Stimulated activated CD4-positive, alpha-beta T cell treated with anti-CD3 and anti-CD28 coated beads, Interleukin-4, amount 100 ng/mL, for 24 hours (primary cell): ENCODE data around the gene NSMCE1.
A peak's percentile ranks its signal among the peaks of the same experiment; 100 is the strongest.
"Not testable (repeated sequence)": the region's sequence is repeated elsewhere in the genome, so short reads cannot be mapped to it uniquely, and the experiment has no call there.

ENCODE experiments used
- DNase-seq: peaks from one replicate; pipeline ENCODE4 v3.0.0-alpha.2; 2020

NSMCE1 gene

DNA sequence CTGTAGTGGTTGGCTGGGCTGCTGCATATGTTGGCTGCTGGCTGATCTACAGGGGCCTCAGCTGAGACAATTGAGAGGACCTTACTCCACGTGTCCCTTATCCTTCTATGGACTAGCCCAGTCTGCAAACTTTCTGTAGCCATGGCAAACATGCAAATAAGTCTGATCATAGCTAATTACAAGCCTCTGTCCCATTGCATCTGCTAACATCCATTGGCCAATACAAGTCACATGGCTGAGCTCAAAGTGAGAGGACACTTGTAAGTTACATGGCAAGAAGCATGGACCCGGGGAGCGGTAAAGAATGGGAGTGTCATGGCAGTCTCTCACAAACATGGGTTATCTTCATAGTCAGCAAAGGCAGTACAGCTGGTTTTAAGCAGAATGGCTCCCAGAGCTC lies 33.6 kb upstream of the NSMCE1 start:
- no peak for DNase-seq

- no peak for DNase-seq
Observed at GRCh38 chr16:27301236-27301861, 32.8 kb upstream of the NSMCE1 start.

DNA sequence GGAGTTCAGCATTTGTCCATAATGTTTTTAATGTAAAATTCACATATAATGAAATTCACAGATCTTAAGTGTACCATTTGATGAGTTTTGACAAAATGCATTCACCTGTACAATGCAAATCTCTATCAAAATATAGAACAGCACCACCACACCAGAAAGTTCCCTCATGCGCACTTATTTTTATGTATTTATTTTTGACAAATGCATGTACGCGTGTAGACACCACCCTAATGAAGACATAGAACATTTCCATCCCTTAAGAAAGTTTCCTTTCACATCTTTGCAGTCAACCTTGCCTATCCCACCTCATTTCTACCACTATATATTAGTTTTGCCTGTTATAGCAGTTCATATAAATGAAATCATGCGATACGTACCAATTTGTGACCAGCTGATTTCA lies 29.6 kb upstream of the NSMCE1 start:
- no peak for DNase-seq

DNA sequence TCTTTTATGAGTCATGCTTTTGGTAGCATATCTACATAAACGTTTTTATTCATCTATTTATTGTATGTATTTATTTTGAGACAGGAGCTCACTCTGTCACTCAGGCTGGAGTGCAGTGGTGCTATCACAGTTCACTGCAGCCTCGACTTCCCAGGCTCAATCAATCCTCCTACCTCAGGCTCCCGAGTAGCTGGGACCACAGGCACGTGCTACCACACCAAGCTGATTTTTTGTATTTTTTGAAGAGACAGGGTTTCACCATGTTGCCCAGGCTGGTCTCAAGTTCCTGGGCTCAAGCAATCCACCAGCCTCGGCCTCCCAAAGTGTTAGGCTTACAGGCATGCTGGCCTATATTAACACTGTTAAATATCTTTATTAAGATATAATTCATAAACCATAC lies 24.8 kb upstream of the NSMCE1 start:
- DNase-seq: no peak

- DNase-seq: no peak
Observed at GRCh38 chr16:27291722-27292240, 23.2 kb upstream of the NSMCE1 start.

- DNase-seq: no peak
Observed at GRCh38 chr16:27291106-27291505, 22.5 kb upstream of the NSMCE1 start.

- no peak for DNase-seq
Observed at GRCh38 chr16:27290562-27290961, 22.0 kb upstream of the NSMCE1 start.

GRCh38 chr16:27289669-27290068 lies 21.1 kb upstream of the NSMCE1 start:
- DNase-seq: no peak

DNA sequence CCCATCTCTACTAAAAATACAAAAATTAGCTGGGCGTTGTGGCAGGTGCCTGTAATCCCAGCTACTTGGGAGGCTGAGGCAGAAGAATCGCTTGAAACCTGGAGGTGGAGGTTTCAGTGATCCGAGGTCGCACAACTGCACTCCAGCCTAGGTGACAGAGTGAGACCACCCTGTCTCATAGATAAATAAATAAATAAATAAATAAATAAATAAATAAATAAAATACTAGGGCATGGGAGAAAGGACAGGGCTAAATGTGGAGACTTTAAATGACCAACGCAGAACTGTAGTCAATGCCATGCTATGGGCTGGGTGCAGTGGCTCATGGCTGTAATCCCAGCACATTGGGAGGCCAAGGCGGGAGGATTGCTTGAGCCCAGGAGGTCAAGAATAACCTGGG lies 19.7 kb upstream of the NSMCE1 start:
- DNase-seq: not testable (repeated sequence)

GRCh38 chr16:27287887-27288286 lies 19.3 kb upstream of the NSMCE1 start:
- no peak for DNase-seq

GRCh38 chr16:27287051-27287811 lies 18.7 kb upstream of the NSMCE1 start:
- no peak for DNase-seq

GRCh38 chr16:27286451-27286850 lies 17.9 kb upstream of the NSMCE1 start:
- no peak for DNase-seq

- DNase-seq: no peak
Observed at GRCh38 chr16:27285676-27286196, 17.2 kb upstream of the NSMCE1 start.

- no peak for DNase-seq
Observed at GRCh38 chr16:27284865-27285675, 16.5 kb upstream of the NSMCE1 start.

- no peak for DNase-seq
Observed at GRCh38 chr16:27281243-27281642, 12.7 kb upstream of the NSMCE1 start.

DNA sequence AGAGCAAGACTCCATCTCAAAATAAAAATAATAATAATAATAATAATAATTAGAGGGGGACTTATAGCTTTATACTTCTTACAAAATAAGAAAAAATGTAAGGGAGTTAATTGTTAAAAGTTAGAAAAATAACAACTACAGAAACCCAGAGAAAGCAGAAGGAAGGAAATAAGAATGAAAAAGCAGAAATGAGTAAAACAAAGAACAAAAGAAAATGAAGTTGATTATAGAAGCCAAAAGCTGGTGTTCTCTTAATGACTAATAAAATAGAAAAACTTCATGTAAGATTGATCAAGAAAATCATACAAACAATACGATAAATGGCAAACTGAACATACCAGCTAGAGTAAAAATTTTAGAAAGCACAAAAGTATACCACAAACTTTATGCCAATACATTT lies 6.8 kb upstream of the NSMCE1 start:
- no peak for DNase-seq

GRCh38 chr16:27274424-27274874 lies 5.9 kb upstream of the NSMCE1 start:
- DNase-seq: not testable (repeated sequence)

GRCh38 chr16:27273670-27274423 lies 5.3 kb upstream of the NSMCE1 start:
- DNase-seq: peak; percentile 59

DNA sequence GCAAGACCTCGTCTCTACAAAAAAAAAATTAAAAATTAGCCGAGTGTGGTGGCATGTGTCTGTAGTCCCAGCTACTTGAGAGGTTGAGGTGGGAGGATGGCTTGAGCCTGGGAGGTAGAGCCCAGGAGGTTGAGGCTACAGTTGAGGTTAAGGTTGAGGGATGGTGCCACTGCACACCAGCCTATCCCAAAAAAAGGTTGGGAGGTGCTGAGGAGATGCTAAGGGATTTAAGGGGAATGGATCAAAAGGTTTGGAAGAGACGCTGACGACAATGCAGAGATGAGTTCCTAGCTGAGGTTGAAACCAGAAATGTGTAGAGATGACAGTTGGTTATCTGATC lies 4.7 kb upstream of the NSMCE1 start:
- no peak for DNase-seq

DNA sequence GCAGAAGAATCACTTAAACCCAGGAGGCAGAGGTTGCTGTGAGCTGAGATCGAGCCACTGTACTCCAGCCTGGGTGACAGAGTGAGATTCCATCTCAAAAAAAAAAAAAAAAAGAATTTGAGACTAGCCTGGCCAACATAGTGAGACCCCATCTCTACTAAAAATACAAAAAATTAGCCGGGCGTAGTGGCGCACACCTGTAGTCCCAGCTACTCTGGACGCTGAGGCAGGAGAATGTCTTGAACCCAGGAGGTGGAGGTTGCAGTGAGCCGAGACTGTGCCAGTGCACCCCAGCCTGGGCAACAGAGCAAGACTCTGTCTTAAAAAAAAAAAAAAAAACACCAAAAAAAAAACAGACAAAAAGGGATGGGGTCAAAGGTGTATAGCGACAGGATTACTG lies 4.1 kb upstream of the NSMCE1 start:
- not testable (repeated sequence) for DNase-seq

DNA sequence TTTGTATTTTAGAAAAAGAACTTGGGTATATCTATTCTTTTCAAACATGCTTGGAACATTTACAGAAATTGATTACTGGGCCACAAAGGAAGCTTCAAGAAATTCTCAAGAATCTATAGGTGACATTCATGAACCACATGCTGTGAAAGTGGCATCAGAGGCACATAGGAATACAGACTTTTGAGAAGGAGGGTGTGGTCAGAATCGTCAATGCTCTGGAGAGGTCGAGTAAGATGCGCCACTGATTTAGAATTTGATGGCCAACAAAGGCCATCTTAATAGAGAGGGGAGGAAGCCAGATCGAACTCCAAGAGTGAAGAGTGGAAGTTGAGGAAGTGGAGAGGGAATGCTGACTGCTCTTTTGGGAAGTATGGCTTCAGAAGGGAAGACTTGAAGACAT lies 3.5 kb upstream of the NSMCE1 start:
- no peak for DNase-seq

DNA sequence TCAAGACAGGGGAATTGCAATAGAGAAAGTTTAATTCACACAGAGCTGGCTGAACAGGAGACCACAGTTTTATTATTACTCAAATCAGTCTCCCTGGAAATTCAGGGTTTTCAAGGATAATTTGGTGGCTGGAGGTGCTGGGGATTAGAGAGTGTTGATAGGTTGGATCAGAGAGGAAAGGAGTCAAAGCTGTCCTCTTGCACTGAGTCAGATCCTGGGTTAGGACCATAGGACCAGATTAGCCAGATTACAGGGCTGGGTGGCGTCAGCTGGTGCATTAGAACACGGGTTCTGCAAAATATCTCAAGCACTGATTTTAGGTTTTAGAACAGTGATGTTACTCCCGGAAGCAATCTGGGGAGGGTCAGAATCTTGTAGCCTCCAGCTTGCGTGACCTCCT lies 1.8 kb upstream of the NSMCE1 start:
- DNase-seq: no peak
